Measurements from ENCODE around the gene GTPBP10. TPM values are rescaled to one million over a fixed set of nuclear protein-coding genes. Genes with fewer than 3 reads are reported as not detected.

The GTPBP10 gene
- total RNA-seq, 4 donors from 2014 or later = 12.8 to 20.1 (median 16.4) TPM

DNA sequence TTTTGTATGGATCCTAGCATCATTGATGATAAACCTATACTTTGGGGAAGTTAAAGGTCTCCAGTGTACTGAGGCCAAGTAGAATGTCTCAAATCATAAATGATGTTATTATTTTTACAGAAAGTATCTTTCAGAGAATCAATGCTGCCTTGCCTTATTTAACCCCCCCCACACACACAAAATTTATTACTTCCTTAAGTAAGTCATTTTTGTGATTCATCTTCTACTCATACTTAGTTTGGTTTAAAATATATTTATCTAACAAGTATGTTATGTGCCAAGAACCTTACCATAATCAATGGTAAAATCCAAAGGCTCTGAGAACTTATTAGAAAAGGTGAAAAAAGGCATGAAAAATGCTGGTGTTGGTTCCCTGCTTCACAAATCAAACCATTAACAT, 37.9 kb downstream of the GTPBP10 start:
- no peak overlapping the region for H3K4me3 ChIP-seq
- peaks cover 0 to 75% of the 10 kb centered on the region in 2 donors for H3K36me3 ChIP-seq
- H3K27me3 ChIP-seq = no peaks in the 10 kb centered on the region
- TF ChIP-seq, protein P1, sequence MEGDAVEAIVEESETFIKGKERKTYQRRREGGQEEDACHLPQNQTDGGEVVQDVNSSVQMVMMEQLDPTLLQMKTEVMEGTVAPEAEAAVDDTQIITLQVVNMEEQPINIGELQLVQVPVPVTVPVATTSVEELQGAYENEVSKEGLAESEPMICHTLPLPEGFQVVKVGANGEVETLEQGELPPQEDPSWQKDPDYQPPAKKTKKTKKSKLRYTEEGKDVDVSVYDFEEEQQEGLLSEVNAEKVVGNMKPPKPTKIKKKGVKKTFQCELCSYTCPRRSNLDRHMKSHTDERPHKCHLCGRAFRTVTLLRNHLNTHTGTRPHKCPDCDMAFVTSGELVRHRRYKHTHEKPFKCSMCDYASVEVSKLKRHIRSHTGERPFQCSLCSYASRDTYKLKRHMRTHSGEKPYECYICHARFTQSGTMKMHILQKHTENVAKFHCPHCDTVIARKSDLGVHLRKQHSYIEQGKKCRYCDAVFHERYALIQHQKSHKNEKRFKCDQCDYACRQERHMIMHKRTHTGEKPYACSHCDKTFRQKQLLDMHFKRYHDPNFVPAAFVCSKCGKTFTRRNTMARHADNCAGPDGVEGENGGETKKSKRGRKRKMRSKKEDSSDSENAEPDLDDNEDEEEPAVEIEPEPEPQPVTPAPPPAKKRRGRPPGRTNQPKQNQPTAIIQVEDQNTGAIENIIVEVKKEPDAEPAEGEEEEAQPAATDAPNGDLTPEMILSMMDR (IDR thresholded peaks at IDR 0.05 in 4 of 5, conservative IDR thresholded peaks at IDR 0.05 in 1 of 5) = no peak
- no peak for TF ChIP-seq POLR2A (IDR thresholded peaks at IDR 0.05)
- in situ Hi-C loops (cut with MboI; ENCODE audit: low sequenced_read_pairs in 4 of 4) (no loop called here), intact Hi-C loops (cut with DNase I; ENCODE audit: low total_unique reads) (no loop called here)
- H3K9me3 ChIP-seq = no peaks in the 10 kb centered on the region
- DNase-seq (no peak), ATAC-seq (no peak)
- H3K4me1 ChIP-seq = no peaks in the 10 kb centered on the region
- no peak overlapping the region for H3K27ac ChIP-seq

DNA sequence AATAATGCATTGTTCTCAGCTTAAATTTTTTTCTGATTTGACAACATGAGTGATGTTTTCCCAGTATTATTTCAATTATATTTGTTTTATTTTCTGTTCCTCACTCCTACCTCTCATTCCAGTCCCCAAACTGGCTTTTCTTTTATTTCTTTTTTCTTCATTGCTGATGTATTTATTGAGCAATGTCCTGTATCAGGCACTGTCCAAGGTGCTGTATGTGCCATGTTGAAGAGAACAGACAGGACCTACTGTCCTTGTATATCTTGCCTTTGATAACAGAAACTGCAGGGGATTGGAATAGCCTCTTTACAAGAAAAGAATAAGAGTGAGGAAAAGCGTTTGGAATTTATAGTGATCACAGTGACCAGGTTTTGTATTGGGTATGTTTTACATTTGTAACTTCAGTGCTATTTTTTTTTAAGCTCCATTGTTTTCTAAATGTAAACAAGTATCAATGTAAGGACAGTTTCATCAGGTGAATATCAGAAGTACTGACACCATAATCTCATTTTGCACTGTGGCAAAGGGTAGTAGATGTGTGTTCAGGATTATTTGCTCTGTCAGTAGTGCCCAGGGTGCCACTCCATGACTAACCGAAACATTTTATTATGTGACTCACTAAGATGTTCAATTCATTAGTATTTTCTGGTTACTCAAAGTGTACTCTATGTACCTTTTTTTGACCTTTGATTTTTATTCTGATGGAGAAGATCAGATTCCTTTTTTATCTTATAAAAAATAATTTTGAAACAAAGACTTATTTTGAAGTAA, 41.1 kb downstream of the GTPBP10 start:
- H3K36me3 ChIP-seq = peaks cover 0 to 43% of the 10 kb centered on the region in 2 donors
- ATAC-seq (no peak), DNase-seq (no peak)
- no peaks in the 10 kb centered on the region for H3K4me1 ChIP-seq
- no peak overlapping the region for H3K27ac ChIP-seq
- in situ Hi-C loops (cut with MboI; ENCODE audit: low sequenced_read_pairs in 4 of 4) = no loop called here
- TF ChIP-seq, protein P1 (IDR thresholded peaks at IDR 0.05 in 4 of 5, conservative IDR thresholded peaks at IDR 0.05 in 1 of 5) = no peak
- TF ChIP-seq POLR2A (IDR thresholded peaks at IDR 0.05) = no peak
- no peaks in the 10 kb centered on the region for H3K9me3 ChIP-seq
- intact Hi-C loops (cut with DNase I; ENCODE audit: low total_unique reads) = no loop called here
- no peaks in the 10 kb centered on the region for H3K27me3 ChIP-seq
- H3K4me3 ChIP-seq = no peak overlapping the region

GRCh38 chr7:90390926-90391325, 44.4 kb downstream of the GTPBP10 start:
- Histone ChIP-seq H3K9me3 (no peaks in the 10 kb centered on the region), H3K36me3 (peaks cover 0 to 10% of the 10 kb centered on the region in 2 donors), H3K27me3 (no peaks in the 10 kb centered on the region), H3K4me1 (no peaks in the 10 kb centered on the region), H3K4me3 (no peak overlapping the region), H3K27ac (no peak overlapping the region)
- intact Hi-C loops (cut with DNase I; ENCODE audit: low total_unique reads) (no loop called here), in situ Hi-C loops (cut with MboI; ENCODE audit: low sequenced_read_pairs in 4 of 4) (loop anchor here in 1 of 4 donors (10.0 kb wide), 1 partner anchor 46 kb away; the partner anchor contains the start of gene GTPBP10)
- ATAC-seq (no peak), DNase-seq (no peak)
- TF ChIP-seq, protein P1 (IDR thresholded peaks at IDR 0.05 in 4 of 5, conservative IDR thresholded peaks at IDR 0.05 in 1 of 5) = no peak
- no peak for TF ChIP-seq POLR2A (IDR thresholded peaks at IDR 0.05)

DNA sequence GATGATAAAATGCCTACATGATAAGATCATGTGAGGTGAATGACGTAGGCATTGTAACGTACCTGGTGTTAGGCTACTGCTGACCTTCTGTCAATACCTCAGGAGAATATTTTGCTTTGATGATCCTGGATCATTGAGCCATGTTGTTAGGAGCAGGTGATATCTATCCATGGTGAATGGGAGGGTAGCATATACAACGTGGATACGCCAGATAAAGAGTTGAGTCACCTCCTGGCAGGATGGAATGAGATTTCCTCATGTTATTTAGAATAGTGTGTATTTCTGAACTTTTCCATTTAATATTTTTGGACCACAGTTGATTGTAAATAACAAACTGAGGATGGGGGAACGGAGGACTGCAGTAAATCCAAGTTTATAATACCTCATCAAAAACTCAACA, 45.0 kb downstream of the GTPBP10 start:
- TF ChIP-seq, protein P1 (IDR thresholded peaks at IDR 0.05 in 4 of 5, conservative IDR thresholded peaks at IDR 0.05 in 1 of 5) = no peak
- no peak for TF ChIP-seq POLR2A (IDR thresholded peaks at IDR 0.05)
- in situ Hi-C loops (cut with MboI; ENCODE audit: low sequenced_read_pairs in 4 of 4) = loop anchor here in 1 of 4 donors (10.0 kb wide), 1 partner anchor 47 kb away; the partner anchor contains the start of gene GTPBP10
- intact Hi-C loops (cut with DNase I; ENCODE audit: low total_unique reads) = no loop called here
- Histone ChIP-seq H3K27me3 (no peaks in the 10 kb centered on the region), H3K4me1 (no peaks in the 10 kb centered on the region), H3K9me3 (no peaks in the 10 kb centered on the region), H3K4me3 (no peak overlapping the region), H3K27ac (no peak overlapping the region), H3K36me3 (peaks cover 0 to 4% of the 10 kb centered on the region in 2 donors)
- ATAC-seq (no peak), DNase-seq (no peak)
